Measurements from ENCODE around the gene NFIB.

NFIB gene

GRCh38 chr9:14313951-14314423 lies at the start of gene NFIB:
TSS of gene NFIB (minus strand) at chr9:14314141. CDS start at chr9:14313511, 630 bp downstream.
- no peak for DNase-seq (ENCODE audit: low read depth in 1 of 2, low spot score in 1 of 2)

- DNase-seq (ENCODE audit: low read depth in 1 of 2, low spot score in 1 of 2), result no peak
These were observed 48.2 kb upstream of the NFIB start for GRCh38 chr9:14362175-14362574.

- no peak for DNase-seq (ENCODE audit: low read depth in 1 of 2, low spot score in 1 of 2)
These were observed 47.1 kb upstream of the NFIB start for GRCh38 chr9:14361074-14361473.

- no peak for DNase-seq (ENCODE audit: low read depth in 1 of 2, low spot score in 1 of 2)
These were observed 44.6 kb upstream of the NFIB start for GRCh38 chr9:14358523-14358922.

GRCh38 chr9:14356351-14357265 lies 42.7 kb upstream of the NFIB start:
- no peak for DNase-seq (ENCODE audit: low read depth in 1 of 2, low spot score in 1 of 2)

GRCh38 chr9:14354201-14354600 lies 40.3 kb upstream of the NFIB start:
- DNase-seq (ENCODE audit: low read depth in 1 of 2, low spot score in 1 of 2), result no peak

- DNase-seq (ENCODE audit: low read depth in 1 of 2, low spot score in 1 of 2), result peak; percentile 28 to 63
These were observed 39.5 kb upstream of the NFIB start for GRCh38 chr9:14353222-14354056.

GRCh38 chr9:14352503-14352902 lies 38.6 kb upstream of the NFIB start:
- DNase-seq (ENCODE audit: low read depth in 1 of 2, low spot score in 1 of 2), result no peak

- no peak for DNase-seq (ENCODE audit: low read depth in 1 of 2, low spot score in 1 of 2)
These were observed 37.4 kb upstream of the NFIB start for GRCh38 chr9:14351221-14351836.

GRCh38 chr9:14350754-14351153 lies 36.8 kb upstream of the NFIB start:
- DNase-seq (ENCODE audit: low read depth in 1 of 2, low spot score in 1 of 2), result no peak

- DNase-seq (ENCODE audit: low read depth in 1 of 2, low spot score in 1 of 2), result no peak
These were observed 36.4 kb upstream of the NFIB start for GRCh38 chr9:14350349-14350728.

- DNase-seq (ENCODE audit: low read depth in 1 of 2, low spot score in 1 of 2), result no peak
These were observed 35.8 kb upstream of the NFIB start for GRCh38 chr9:14349447-14350348.

GRCh38 chr9:14349146-14349446 lies 35.2 kb upstream of the NFIB start:
- no peak for DNase-seq (ENCODE audit: low read depth in 1 of 2, low spot score in 1 of 2)

GRCh38 chr9:14348373-14349145 lies 34.6 kb upstream of the NFIB start:
- no peak for DNase-seq (ENCODE audit: low read depth in 1 of 2, low spot score in 1 of 2)

- no peak for DNase-seq (ENCODE audit: low read depth in 1 of 2, low spot score in 1 of 2)
These were observed 34.1 kb upstream of the NFIB start for GRCh38 chr9:14348123-14348372.

GRCh38 chr9:14347406-14348122 lies 33.6 kb upstream of the NFIB start:
- DNase-seq (ENCODE audit: low read depth in 1 of 2, low spot score in 1 of 2), result no peak

GRCh38 chr9:14346811-14347405 lies 33.0 kb upstream of the NFIB start:
- DNase-seq (ENCODE audit: low read depth in 1 of 2, low spot score in 1 of 2), result no peak

GRCh38 chr9:14346231-14346791 lies 32.4 kb upstream of the NFIB start:
- DNase-seq (ENCODE audit: low read depth in 1 of 2, low spot score in 1 of 2), result no peak

Data from stimulated activated CD4-positive, alpha-beta T cell treated with anti-CD3 and anti-CD28 coated beads, Interleukin-15, amount 100 ng/mL, for 1 hour (primary cell).